NB4 (cell line): Measurements from ENCODE around the gene HPCAL1.

Experiments
- DNase-seq: peaks from one replicate; pipeline ENCODE4 v3.0.0; 2010; ENCODE audit warnings: low read depth
- H3K4me3 ChIP-seq: one replicate; pipeline ENCODE4 v1.5.1; 2011; ENCODE audit warnings: mild to moderate bottlenecking, low read depth, low read length, moderate library complexity
- MYC ChIP-seq: IDR thresholded peaks from 2 replicates; pipeline ENCODE4 v1.6.1; 2011; ENCODE audit warnings: low read depth, low read length
- POLR2A ChIP-seq: IDR thresholded peaks from 2 replicates; pipeline ENCODE4 v1.6.1; 2011; ENCODE audit warnings: mild to moderate bottlenecking; ENCODE audit not compliant: insufficient read length; ENCODE audit errors: extremely low read depth
- TF ChIP-seq, protein P1 (sequence below): IDR thresholded peaks from 2 replicates; pipeline ENCODE4 v1.6.1; 2011; ENCODE audit warnings: low read depth, low read length
- TF ChIP-seq, protein P2 (sequence below): IDR thresholded peaks from one replicate; pipeline ENCODE4 v1.5.1; 2012; ENCODE audit warnings: low read depth, low read length

Gene HPCAL1

DNA sequence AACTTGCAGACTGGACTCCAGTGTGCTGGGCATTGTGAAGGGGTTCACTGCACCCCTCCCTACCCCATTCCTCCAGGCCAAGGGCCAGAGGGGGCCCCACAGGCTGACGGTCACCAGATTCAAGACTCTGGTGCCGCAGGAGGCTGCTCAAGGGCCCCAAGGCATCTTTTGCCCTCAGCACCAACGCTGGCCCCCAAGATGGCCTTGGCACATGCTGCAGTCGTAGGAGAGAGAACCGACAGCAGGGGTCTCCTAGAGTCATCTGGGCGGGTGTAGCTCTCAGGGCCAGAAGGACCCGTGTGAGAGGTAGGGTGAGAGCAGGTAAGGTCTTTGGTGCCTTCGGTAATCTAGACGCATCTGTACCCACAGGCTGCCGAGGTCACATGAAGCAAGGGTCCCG, 164.1 kb downstream of the HPCAL1 start:
- DNase-seq: no peak
- H3K4me3 ChIP-seq: no peak overlapping the region
- no peak for TF ChIP-seq MYC
- TF ChIP-seq, protein P1, sequence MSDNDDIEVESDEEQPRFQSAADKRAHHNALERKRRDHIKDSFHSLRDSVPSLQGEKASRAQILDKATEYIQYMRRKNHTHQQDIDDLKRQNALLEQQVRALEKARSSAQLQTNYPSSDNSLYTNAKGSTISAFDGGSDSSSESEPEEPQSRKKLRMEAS: no peak
- no peak for TF ChIP-seq POLR2A
- TF ChIP-seq, protein P2, sequence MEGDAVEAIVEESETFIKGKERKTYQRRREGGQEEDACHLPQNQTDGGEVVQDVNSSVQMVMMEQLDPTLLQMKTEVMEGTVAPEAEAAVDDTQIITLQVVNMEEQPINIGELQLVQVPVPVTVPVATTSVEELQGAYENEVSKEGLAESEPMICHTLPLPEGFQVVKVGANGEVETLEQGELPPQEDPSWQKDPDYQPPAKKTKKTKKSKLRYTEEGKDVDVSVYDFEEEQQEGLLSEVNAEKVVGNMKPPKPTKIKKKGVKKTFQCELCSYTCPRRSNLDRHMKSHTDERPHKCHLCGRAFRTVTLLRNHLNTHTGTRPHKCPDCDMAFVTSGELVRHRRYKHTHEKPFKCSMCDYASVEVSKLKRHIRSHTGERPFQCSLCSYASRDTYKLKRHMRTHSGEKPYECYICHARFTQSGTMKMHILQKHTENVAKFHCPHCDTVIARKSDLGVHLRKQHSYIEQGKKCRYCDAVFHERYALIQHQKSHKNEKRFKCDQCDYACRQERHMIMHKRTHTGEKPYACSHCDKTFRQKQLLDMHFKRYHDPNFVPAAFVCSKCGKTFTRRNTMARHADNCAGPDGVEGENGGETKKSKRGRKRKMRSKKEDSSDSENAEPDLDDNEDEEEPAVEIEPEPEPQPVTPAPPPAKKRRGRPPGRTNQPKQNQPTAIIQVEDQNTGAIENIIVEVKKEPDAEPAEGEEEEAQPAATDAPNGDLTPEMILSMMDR: no peak

DNA sequence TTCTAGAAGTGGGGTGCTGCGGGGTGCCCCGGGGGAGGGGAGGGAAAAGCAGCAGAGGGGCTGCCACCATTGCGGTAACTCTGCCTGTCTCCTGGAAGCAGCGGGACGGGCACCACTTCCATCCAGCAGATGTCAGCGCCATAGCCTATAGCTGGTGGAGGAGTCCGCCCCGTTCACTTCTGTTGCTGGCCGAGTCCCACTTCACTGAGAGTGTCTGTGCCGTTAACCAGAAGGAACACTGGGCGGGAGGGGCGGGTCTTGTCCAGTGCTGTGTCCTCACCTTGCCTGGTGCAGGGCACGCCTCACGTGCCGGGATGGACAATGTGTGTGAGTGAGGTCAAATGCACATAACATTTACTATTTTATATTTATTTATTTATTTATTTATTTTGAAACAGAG, 164.7 kb downstream of the HPCAL1 start:
- H3K4me3 ChIP-seq: no peak overlapping the region
- TF ChIP-seq POLR2A: no peak
- DNase-seq: peak; percentile 28

DNA sequence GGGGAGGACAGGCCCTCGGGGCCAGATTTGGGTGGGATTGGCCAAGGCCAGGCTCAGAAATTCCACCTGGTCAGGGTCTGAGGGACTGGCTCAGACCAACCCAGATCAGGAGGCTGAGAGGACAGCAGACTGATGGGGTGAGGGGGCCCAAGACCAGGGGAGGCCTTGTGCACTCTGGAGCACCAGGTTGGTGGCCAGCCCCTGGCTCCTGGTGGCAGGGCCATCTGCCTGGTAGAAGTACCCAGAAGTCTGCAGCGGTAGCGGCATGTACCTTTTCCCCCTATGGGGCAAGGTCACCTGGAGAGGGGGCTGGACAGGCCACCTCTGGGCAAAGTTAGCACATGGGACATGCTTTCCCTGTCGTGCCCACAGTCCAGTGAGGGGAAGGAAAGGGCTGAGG, 166.6 kb downstream of the HPCAL1 start:
- no peak for TF ChIP-seq MYC
- TF ChIP-seq, protein P2: no peak
- no peak for TF ChIP-seq POLR2A
- TF ChIP-seq, protein P1: no peak
- H3K4me3 ChIP-seq: no peak overlapping the region
- DNase-seq: no peak

DNA sequence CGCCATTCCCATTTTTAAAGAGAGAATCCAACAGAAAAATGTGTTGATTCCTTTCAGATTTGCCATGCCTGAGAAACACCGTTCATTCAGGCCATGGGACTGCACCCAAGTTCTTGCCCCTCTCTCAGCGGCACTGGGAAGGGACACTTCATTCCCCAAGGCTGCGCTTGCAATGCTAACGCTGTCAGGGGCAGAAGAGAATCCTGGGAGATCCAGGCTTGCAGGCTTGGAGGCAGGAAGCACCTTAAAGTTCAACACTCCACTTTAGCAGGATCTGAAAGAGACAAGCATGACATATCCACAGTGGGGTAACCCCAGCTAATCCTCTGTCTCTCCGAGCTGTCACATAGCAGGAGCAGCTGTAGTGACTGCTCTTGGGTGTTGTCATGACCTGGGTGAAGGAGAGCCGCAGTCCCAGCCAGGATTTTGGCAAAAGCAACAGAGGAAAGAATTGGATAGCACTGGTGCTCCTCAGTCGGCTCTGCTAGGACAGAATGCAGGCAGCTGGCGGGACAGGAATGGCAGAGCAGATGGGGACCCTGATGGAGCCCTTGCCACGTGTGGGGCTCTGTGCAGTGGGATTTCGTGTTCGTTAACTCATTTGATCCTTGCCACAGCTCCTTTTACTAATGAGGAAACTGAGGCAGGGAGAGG, 167.4 kb downstream of the HPCAL1 start:
- DNase-seq: no peak
- TF ChIP-seq, protein P1: no peak
- TF ChIP-seq MYC: no peak
- no peak for TF ChIP-seq POLR2A
- TF ChIP-seq, protein P2: no peak
- no peak overlapping the region for H3K4me3 ChIP-seq

DNA sequence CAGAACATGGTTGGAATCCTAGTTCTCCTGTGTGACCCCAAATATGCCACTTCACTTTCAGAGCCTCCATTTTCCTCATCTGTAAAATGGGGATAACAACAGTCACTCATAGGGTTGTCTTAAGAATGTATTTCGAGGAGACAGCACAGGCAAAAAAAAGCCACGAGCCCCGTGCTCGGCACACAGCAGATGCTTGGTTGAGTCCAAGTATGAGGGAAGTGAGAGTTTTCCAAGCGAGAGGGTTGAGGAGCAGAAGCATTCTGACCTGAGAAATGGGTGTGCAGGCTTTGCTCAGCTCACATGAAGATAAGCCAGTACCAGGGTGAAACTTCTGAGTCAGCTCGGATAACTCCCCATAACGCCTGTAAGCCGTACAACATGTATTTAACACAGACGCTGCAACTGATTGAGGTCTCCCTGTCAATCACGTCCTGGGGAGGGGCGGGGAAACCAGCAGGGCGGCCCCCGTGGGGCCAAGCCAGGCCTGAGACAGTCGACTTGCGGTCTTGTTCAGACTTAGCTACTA, 168.4 kb downstream of the HPCAL1 start:
- TF ChIP-seq, protein P2: no peak
- TF ChIP-seq MYC (no peak), POLR2A (no peak)
- TF ChIP-seq, protein P1: no peak
- H3K4me3 ChIP-seq: no peak overlapping the region
- DNase-seq: no peak

DNA sequence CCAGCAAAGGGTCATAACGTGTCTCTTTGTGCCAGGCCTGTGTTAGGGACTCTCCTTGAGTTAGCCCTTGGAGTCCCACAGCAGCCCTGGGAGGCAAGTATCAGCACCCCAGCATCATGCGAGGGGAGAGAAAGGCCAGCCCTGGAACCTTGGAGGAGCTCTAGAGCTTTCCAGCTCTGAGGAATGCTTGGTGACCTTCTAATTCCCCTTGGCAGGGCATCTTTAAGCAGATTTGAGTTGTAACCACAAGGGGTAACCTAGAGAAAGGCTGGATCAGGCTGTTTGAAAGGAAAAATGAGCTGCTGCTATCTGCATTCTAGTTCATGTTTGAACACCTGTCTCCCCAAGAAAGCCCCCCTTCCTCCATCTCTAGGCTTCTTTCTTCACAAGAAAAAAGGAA, 169.3 kb downstream of the HPCAL1 start:
- TF ChIP-seq, protein P1: no peak
- TF ChIP-seq, protein P2: no peak
- H3K4me3 ChIP-seq: no peak overlapping the region
- no peak for DNase-seq
